Nephron (organoid): Measurements from ENCODE around the gene VWA8.

Source experiments
- H3K27ac Mint-ChIP-seq, 3 experiments: 2 replicates each; pipeline ENCODE4 v1.8.0; 2020; ENCODE audit warnings: mixed read lengths in 3 of 3, mild to moderate bottlenecking in 2 of 3, moderate library complexity in 1 of 3
- H3K27me3 Mint-ChIP-seq: 2 replicates; pipeline ENCODE4 v1.8.0; 2021; ENCODE audit warnings: low read depth, mild to moderate bottlenecking, moderate library complexity, mixed read lengths
- H3K36me3 Mint-ChIP-seq: 2 replicates; pipeline ENCODE4 v1.8.0; 2020; ENCODE audit warnings: low read depth, mixed read lengths
- H3K4me1 Mint-ChIP-seq: 2 replicates; pipeline ENCODE4 v1.8.0; 2020; ENCODE audit warnings: mixed read lengths
- H3K4me3 Mint-ChIP-seq, 3 experiments: 2 replicates each; pipeline ENCODE4 v1.8.0; 2020; ENCODE audit warnings: mild to moderate bottlenecking in 3 of 3, mixed read lengths in 3 of 3, moderate library complexity in 2 of 3
- H3K9me3 Mint-ChIP-seq: 2 replicates; pipeline ENCODE4 v1.8.0; 2020; ENCODE audit warnings: mixed read lengths
- TF ChIP-seq, protein P1 (sequence below), 3 experiments: fragments of 200-600 bp; sonication (generic); IDR thresholded peaks; one replicate each; pipeline ENCODE4 v1.5.0; 2021; ENCODE audit warnings: antibody characterized with exemption in 3 of 3; ENCODE audit not compliant: unreplicated experiment in 3 of 3

The VWA8 gene

DNA sequence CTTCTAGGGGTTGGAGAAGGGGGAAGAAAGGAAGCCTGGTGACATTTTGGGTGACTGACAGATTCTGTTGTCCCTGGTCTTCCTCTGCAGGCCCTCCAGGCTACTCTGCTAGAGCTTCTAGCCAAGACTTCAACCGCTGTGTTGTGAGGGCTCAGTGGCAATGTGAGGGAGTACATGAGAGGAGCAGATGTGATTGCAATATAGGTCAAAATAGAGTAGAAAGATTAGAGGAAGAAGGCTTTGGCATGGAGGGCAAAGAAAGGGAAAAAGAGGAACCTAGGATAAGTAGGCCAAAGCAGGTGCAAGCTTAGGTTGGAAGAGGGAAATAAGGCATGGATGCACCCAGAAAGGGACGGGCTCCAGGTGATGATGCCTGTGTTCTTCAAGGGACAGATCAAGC is 286.7 kb downstream of the VWA8 start:
- TF ChIP-seq, protein P1, sequence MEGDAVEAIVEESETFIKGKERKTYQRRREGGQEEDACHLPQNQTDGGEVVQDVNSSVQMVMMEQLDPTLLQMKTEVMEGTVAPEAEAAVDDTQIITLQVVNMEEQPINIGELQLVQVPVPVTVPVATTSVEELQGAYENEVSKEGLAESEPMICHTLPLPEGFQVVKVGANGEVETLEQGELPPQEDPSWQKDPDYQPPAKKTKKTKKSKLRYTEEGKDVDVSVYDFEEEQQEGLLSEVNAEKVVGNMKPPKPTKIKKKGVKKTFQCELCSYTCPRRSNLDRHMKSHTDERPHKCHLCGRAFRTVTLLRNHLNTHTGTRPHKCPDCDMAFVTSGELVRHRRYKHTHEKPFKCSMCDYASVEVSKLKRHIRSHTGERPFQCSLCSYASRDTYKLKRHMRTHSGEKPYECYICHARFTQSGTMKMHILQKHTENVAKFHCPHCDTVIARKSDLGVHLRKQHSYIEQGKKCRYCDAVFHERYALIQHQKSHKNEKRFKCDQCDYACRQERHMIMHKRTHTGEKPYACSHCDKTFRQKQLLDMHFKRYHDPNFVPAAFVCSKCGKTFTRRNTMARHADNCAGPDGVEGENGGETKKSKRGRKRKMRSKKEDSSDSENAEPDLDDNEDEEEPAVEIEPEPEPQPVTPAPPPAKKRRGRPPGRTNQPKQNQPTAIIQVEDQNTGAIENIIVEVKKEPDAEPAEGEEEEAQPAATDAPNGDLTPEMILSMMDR (IDR thresholded peaks at IDR 0.05; ENCODE audit: unreplicated experiment in 3 of 3), result no peak
- H3K4me1 Mint-ChIP-seq, result peaks cover 37% of the 10 kb centered on the region
- H3K27ac Mint-ChIP-seq, result no peak overlapping the region
- H3K27me3 Mint-ChIP-seq, result no peaks in the 10 kb centered on the region
- no peaks in the 10 kb centered on the region for H3K36me3 Mint-ChIP-seq
- H3K4me3 Mint-ChIP-seq, result no peak overlapping the region
- no peaks in the 10 kb centered on the region for H3K9me3 Mint-ChIP-seq

GRCh38 chr13:41673640-41674039 is 287.3 kb downstream of the VWA8 start:
- Mint-ChIP-seq H3K4me1 (peaks cover 32% of the 10 kb centered on the region), H3K36me3 (no peaks in the 10 kb centered on the region), H3K27ac (no peak overlapping the region), H3K27me3 (no peaks in the 10 kb centered on the region), H3K4me3 (no peak overlapping the region), H3K9me3 (no peaks in the 10 kb centered on the region)
- TF ChIP-seq, protein P1 (IDR thresholded peaks at IDR 0.05; ENCODE audit: unreplicated experiment in 3 of 3), result no peak

DNA sequence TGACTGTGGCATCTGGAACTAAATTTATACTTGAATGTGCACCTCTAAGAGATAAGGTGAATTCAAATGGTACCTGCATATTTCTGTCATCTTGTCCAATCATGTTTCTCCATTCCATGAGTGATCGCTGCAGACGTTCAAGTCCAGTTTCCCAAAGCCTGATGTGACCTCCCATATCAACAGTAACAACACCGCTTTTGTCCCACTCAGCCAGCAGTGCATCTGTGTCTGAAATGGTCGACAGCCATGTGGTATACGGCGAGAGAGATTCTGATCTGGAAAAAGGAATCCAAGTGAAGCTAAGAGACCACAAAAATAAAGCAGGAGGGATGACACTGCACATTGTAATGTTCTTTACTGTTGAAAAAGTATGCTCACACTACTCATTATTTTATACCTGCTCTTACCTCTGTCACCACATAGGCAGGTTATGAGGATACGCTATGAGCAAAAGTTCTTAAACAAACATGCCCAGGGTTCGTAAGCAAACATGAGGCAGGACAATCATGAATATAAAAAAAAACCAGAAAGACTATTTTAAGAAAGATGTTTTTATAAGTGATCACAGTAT is 290.0 kb downstream of the VWA8 start:
- Mint-ChIP-seq H3K27me3 (no peaks in the 10 kb centered on the region), H3K36me3 (no peaks in the 10 kb centered on the region), H3K9me3 (no peaks in the 10 kb centered on the region), H3K4me3 (no peak overlapping the region), H3K4me1 (peaks cover 28% of the 10 kb centered on the region), H3K27ac (no peak overlapping the region)
- TF ChIP-seq, protein P1 (IDR thresholded peaks at IDR 0.05; ENCODE audit: unreplicated experiment in 3 of 3), result no peak

DNA sequence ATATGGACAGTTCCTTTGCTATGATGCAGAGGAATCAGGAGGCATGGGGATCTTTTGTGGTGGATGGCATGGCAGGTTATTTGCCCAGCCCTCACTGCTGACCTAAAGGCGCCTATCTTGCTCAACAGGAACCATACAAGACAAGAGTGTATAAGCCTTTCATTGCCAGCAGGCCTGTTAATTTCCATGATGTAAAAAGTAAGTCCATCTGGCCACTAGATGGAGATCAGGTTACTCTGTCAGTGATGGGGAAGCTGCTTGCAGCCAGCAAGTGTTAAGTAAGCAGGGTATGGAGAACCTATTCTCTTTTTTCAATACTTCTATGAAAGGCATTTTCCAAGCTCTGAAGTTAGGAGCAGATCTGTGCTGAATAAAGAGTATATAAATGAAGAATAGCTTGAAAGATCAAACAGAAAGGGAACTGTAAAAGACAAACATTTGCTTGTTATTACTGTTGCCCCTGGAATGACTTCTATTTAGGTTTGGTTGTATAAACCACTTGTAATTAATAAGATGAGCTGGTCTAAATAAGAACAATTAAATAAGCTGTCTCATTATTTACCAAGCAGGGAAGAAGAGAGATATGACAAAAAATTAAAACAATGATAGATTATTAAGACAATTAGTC is 292.7 kb downstream of the VWA8 start:
- Mint-ChIP-seq H3K27ac (no peak overlapping the region), H3K4me1 (peaks cover 12% of the 10 kb centered on the region), H3K9me3 (no peaks in the 10 kb centered on the region), H3K4me3 (no peak overlapping the region), H3K27me3 (no peaks in the 10 kb centered on the region), H3K36me3 (no peaks in the 10 kb centered on the region)
- TF ChIP-seq, protein P1 (IDR thresholded peaks at IDR 0.05; ENCODE audit: unreplicated experiment in 3 of 3), result peak; percentile 81 to 85 (median 84)

DNA sequence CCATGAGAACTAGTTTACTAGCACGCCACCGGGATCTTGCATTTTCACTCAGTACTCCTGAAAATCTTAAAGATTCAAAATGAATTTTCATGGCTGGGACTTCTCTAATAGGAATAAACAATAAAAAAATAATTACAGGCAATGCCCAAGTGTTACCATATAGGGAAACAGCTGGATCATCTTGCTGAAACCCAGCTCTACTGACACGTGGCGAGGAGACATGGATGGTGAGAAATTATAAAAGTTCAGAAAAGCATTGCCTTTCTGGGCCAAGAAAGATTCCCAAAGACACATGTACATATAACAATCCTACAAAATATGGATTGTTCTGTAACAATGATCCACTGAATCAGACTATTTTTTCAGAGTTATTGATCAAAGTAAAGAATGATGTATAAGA is 294.3 kb downstream of the VWA8 start:
- TF ChIP-seq, protein P1 (IDR thresholded peaks at IDR 0.05; ENCODE audit: unreplicated experiment in 3 of 3), result no peak
- no peak overlapping the region for H3K27ac Mint-ChIP-seq
- no peaks in the 10 kb centered on the region for H3K9me3 Mint-ChIP-seq
- no peaks in the 10 kb centered on the region for H3K27me3 Mint-ChIP-seq
- H3K4me3 Mint-ChIP-seq, result no peak overlapping the region
- no peaks in the 10 kb centered on the region for H3K36me3 Mint-ChIP-seq
- peaks cover 6% of the 10 kb centered on the region for H3K4me1 Mint-ChIP-seq

GRCh38 chr13:41660411-41660810 is 300.5 kb downstream of the VWA8 start:
- TF ChIP-seq, protein P1 (IDR thresholded peaks at IDR 0.05; ENCODE audit: unreplicated experiment in 3 of 3), result no peak
- no peaks in the 10 kb centered on the region for H3K27me3 Mint-ChIP-seq
- H3K9me3 Mint-ChIP-seq, result no peaks in the 10 kb centered on the region
- H3K4me3 Mint-ChIP-seq, result no peak overlapping the region
- H3K27ac Mint-ChIP-seq, result no peak overlapping the region
- H3K36me3 Mint-ChIP-seq, result no peaks in the 10 kb centered on the region
- H3K4me1 Mint-ChIP-seq, result no peaks in the 10 kb centered on the region
